ENCODE data around the gene ETV6. TPM values are rescaled to one million over a fixed set of nuclear protein-coding genes. Genes with fewer than 3 reads are reported as not detected.

The ETV6 gene
- polyA plus RNA-seq, 3 donors = 6.8 to 45.1 (median 11.7) TPM

DNA sequence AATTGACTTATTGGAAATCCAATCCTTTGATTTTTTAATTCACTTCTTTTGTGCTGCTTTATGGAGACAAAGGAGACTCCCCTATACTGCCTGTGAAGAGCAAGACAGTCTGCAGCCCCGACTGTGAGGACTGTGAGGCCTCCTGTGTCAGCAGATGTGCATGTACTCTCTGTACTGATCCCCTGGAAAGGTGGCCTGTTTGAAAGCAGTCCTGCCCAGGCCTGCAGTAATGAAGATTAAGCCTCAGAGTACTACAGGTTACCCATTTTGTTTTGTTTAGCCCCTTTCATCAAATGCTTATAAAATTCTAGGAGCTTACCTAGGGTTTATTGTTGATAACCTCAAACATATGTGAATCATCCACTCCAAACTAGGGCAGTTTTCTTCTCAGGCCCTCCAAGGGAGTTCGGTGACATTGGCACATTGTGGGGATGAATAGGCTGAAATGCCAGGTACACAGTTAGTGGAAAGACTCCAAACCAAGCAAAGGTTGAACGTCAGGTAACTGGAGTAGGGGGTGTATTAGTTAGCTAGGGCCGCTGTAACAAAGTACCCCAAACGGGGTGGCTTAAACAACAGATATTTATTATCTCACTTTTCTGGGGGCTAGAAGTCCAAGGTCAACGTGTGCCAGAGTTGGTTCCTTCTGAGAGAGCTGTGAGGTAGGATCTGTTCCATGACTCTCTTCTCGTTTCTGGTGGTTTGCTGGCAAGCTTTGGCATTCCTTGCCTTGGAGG, 212.6 kb downstream of the ETV6 start:
- Mint-ChIP-seq H3K36me3 (peaks cover 61 to 77% of the 10 kb centered on the region in 2 donors), H3K4me1 (peaks cover 42% of the 10 kb centered on the region), H3K9me3 (peaks cover 4 to 11% (median 9%) of the 10 kb centered on the region in 7 donors), H3K27me3 (ENCODE audit: low read depth in 3 of 3) (peaks cover 0 to 3% (median 0%) of the 10 kb centered on the region in 3 donors), H3K4me3 (no peak overlapping the region), H3K27ac (peak overlapping the region in 4 of 7 donors; percentile 2 to 83 (median 40))
- peak overlapping the region in 1 of 2 donors; percentile 69 for H3K27ac ChIP-seq (ENCODE audit: low read depth in 1 of 2, low read length in 2 of 2)
- intact Hi-C loops (cut with micrococcal nuclease) = no loop called here
- no peak overlapping the region for H3K4me3 ChIP-seq (replicated peaks in 1 of 3; ENCODE audit: low read depth in 2 of 3, low read length in 3 of 3)
- WGBS (ENCODE audit: insufficient coverage) = 75% methylated on average over 1 of the region's 7 CpGs
- peaks cover 32 to 60% of the 10 kb centered on the region in 2 donors for H3K36me3 ChIP-seq (replicated peaks in 1 of 2; ENCODE audit: control insufficient read depth in 1 of 2, insufficient read depth in 2 of 2, low read length in 2 of 2)
- no peak overlapping the region for H3K4me2 ChIP-seq (replicated peaks; ENCODE audit: extremely low read depth, low read length, poor library complexity, severe bottlenecking)
- no peak for DNase-seq
- H3K4me1 ChIP-seq (ENCODE audit: control insufficient read depth in 1 of 2, insufficient read depth in 2 of 2, low read length in 2 of 2) = peaks cover 19 to 27% of the 10 kb centered on the region in 2 donors
- TF ChIP-seq, protein P1, sequence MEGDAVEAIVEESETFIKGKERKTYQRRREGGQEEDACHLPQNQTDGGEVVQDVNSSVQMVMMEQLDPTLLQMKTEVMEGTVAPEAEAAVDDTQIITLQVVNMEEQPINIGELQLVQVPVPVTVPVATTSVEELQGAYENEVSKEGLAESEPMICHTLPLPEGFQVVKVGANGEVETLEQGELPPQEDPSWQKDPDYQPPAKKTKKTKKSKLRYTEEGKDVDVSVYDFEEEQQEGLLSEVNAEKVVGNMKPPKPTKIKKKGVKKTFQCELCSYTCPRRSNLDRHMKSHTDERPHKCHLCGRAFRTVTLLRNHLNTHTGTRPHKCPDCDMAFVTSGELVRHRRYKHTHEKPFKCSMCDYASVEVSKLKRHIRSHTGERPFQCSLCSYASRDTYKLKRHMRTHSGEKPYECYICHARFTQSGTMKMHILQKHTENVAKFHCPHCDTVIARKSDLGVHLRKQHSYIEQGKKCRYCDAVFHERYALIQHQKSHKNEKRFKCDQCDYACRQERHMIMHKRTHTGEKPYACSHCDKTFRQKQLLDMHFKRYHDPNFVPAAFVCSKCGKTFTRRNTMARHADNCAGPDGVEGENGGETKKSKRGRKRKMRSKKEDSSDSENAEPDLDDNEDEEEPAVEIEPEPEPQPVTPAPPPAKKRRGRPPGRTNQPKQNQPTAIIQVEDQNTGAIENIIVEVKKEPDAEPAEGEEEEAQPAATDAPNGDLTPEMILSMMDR (IDR thresholded peaks at IDR 0.05) = no peak
- peaks cover 0 to 9% of the 10 kb centered on the region in 2 donors for H3K9me3 ChIP-seq (replicated peaks in 1 of 2; ENCODE audit: control insufficient read depth in 1 of 2, insufficient read depth in 1 of 2, low read length in 2 of 2)
- no peak overlapping the region for H2AFZ ChIP-seq (ENCODE audit: insufficient read depth, low read depth, low read length, poor library complexity, severe bottlenecking)
- H3K79me2 ChIP-seq (ENCODE audit: insufficient read depth, low read length) = peaks cover 93% of the 10 kb centered on the region
- no peaks in the 10 kb centered on the region for H3K27me3 ChIP-seq (ENCODE audit: control insufficient read depth in 2 of 2, insufficient read depth in 2 of 2, low read length in 2 of 2)
- no peak overlapping the region for H3K9ac ChIP-seq (ENCODE audit: insufficient read depth, low read length, poor library complexity, severe bottlenecking)
- H4K20me1 ChIP-seq (ENCODE audit: insufficient read depth, low read length) = peaks cover 54% of the 10 kb centered on the region

DNA sequence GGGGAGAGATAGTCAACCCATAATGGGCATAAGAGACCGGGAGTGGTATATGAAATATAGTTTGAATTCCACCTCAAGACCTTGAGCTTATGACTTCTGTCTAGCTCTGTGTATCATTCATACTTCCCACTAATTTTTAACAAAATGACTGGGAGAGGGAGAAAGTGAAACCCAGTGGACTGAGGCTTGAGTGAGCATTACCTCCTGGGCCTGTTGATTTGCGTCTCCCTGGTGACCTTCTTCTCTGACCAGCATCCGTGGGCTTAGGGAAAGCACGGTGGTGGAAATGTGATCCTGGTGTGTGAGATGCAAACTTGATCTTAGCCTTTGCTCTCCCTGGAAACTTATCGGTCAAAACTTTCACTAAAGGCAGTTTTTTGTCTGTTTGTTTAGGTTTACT, 213.3 kb downstream of the ETV6 start:
- Histone ChIP-seq H3K4me2 (replicated peaks; ENCODE audit: extremely low read depth, low read length, poor library complexity, severe bottlenecking) (no peak overlapping the region), H3K4me3 (replicated peaks in 1 of 3; ENCODE audit: low read depth in 2 of 3, low read length in 3 of 3) (no peak overlapping the region), H2AFZ (ENCODE audit: insufficient read depth, low read depth, low read length, poor library complexity, severe bottlenecking) (no peak overlapping the region), H4K20me1 (ENCODE audit: insufficient read depth, low read length) (peaks cover 54% of the 10 kb centered on the region), H3K4me1 (ENCODE audit: control insufficient read depth in 1 of 2, insufficient read depth in 2 of 2, low read length in 2 of 2) (peaks cover 11 to 20% of the 10 kb centered on the region in 2 donors), H3K79me2 (ENCODE audit: insufficient read depth, low read length) (peaks cover 95% of the 10 kb centered on the region), H3K9ac (ENCODE audit: insufficient read depth, low read length, poor library complexity, severe bottlenecking) (no peak overlapping the region), H3K27ac (ENCODE audit: low read depth in 1 of 2, low read length in 2 of 2) (peak overlapping the region in 1 of 2 donors; percentile 69), H3K9me3 (replicated peaks in 1 of 2; ENCODE audit: control insufficient read depth in 1 of 2, insufficient read depth in 1 of 2, low read length in 2 of 2) (peaks cover 0 to 9% of the 10 kb centered on the region in 2 donors), H3K36me3 (replicated peaks in 1 of 2; ENCODE audit: control insufficient read depth in 1 of 2, insufficient read depth in 2 of 2, low read length in 2 of 2) (peaks cover 36 to 66% of the 10 kb centered on the region in 2 donors), H3K27me3 (ENCODE audit: control insufficient read depth in 2 of 2, insufficient read depth in 2 of 2, low read length in 2 of 2) (no peaks in the 10 kb centered on the region)
- H3K36me3 Mint-ChIP-seq = peaks cover 62 to 77% of the 10 kb centered on the region in 2 donors
- intact Hi-C loops (cut with micrococcal nuclease) = no loop called here
- peaks cover 0 to 3% (median 0%) of the 10 kb centered on the region in 3 donors for H3K27me3 Mint-ChIP-seq (ENCODE audit: low read depth in 3 of 3)
- peak in 1 of 3 donors; percentile 30 for DNase-seq
- no peak overlapping the region for H3K4me3 Mint-ChIP-seq
- peaks cover 4 to 11% (median 9%) of the 10 kb centered on the region in 7 donors for H3K9me3 Mint-ChIP-seq
- H3K27ac Mint-ChIP-seq = peak overlapping the region; percentile 4 to 89 (median 69)
- H3K4me1 Mint-ChIP-seq = peaks cover 34% of the 10 kb centered on the region
- 60% methylated on average over 4 of the region's 5 CpGs for WGBS (ENCODE audit: insufficient coverage)
- TF ChIP-seq, protein P1 (IDR thresholded peaks at IDR 0.05) = no peak

Measured in CD14-positive monocyte (primary cell).